HG03135 (cell line): Measurements from ENCODE around the gene PRKAA1.
A peak's percentile ranks its signal among the peaks of the same experiment; 100 is the strongest.
"Not testable (repeated sequence)": the region's sequence is repeated elsewhere in the genome, so short reads cannot be mapped to it uniquely, and the experiment has no call there.

ENCODE experiments used
- ATAC-seq: cut with Tn5 transposase; IDR thresholded peaks from one replicate; pipeline ENCODE4 v1.9.1; 2021; ENCODE audit warnings: mild to moderate bottlenecking, moderate library complexity; ENCODE audit not compliant: unreplicated experiment

Gene PRKAA1

GRCh38 chr5:40826489-40827187, 28.5 kb upstream of the PRKAA1 start:
- ATAC-seq, result no peak

DNA sequence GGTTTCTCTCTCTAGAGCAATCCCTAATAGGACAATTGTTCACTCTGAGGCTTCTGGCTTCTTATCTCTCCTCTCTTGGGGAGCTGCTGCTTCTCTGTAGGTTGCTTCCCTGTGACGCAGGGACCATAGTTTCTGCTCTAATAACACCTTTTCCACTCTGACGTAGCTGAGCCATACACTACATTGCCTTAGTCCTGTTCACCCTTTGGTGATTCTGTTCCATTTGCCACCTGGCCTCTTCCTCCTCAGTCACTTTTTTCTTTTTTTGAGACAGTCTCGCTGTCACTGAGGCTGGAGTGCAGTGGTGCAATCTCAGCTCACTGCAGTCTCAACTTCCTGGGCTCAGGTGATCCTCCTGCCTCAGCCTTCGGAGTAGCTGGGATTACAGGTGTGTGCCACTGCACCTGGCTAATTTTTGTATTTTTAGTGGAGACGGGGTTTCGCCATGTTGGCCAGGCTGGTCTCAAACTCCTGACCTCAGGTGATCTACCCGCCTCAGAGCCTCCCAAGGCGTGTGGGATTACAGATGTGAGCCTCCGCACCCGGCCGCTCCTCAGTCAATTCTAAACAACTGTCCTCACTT, 27.4 kb upstream of the PRKAA1 start:
- ATAC-seq, result not testable (repeated sequence)

DNA sequence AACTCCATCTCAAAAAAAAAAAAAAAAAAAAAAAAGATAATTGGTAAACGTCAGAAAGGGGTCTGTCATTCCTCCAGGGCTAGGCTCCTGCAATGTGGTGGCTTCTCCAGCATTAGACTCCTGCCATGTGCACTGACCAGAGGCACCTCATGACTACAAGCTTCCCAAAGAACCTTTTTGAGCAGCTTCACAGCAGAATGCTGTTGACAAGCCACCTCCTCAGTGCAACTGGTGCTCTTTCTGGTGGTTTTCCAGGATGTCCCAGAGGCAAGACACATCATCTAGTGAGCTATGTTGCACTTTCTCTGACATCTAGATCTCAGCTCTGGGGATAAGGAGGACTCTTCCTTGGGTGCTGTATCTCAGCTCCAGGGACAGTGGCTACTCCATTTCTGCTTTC, 25.3 kb upstream of the PRKAA1 start:
- ATAC-seq, result no peak

- ATAC-seq, result no peak
Observed at GRCh38 chr5:40813698-40814281, 15.6 kb upstream of the PRKAA1 start.

GRCh38 chr5:40812125-40812524, 14.0 kb upstream of the PRKAA1 start:
- ATAC-seq, result no peak

DNA sequence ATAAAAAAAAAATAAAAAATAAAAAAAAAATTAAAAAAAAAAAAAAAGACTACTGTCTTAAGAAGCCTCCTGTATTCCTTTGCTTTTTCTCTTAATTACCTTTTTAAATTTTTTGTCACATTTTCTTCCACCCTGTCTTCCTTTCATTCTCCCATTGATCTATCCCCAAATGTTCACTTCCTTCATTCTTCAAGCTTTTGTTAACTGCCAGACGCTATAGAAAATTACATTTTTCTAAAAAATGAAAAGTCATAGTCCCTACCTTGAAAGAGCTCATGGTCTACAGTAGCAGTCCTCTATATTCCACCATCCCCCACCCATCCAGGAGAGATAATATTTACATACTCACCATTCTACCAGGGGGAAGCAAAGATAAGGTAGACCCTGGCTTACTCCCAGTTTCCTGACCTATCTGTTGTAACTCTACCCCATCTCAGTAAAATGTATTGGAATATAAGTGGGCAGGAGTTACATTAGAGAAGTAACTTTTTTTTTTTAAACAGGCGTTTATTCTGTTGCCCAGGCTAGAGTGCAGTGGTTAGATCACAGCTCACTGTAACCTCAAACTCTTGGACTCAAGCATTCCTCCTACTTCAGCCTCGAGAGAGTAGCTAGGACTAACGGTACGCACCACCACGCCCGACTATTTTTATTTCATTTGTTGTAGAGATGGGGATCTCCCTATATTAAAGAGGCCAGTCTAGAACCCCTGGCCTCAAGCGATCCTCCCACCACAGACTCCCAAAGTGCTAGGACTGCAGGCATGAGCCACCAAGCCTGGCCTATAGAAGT, 3.8 kb upstream of the PRKAA1 start:
- ATAC-seq, result no peak

GRCh38 chr5:40799258-40799657, 1.1 kb upstream of the PRKAA1 start:
- ATAC-seq, result no peak

- peak; percentile 8 for ATAC-seq
Observed at GRCh38 chr5:40798801-40799210, 632 bp upstream of the PRKAA1 start.

DNA sequence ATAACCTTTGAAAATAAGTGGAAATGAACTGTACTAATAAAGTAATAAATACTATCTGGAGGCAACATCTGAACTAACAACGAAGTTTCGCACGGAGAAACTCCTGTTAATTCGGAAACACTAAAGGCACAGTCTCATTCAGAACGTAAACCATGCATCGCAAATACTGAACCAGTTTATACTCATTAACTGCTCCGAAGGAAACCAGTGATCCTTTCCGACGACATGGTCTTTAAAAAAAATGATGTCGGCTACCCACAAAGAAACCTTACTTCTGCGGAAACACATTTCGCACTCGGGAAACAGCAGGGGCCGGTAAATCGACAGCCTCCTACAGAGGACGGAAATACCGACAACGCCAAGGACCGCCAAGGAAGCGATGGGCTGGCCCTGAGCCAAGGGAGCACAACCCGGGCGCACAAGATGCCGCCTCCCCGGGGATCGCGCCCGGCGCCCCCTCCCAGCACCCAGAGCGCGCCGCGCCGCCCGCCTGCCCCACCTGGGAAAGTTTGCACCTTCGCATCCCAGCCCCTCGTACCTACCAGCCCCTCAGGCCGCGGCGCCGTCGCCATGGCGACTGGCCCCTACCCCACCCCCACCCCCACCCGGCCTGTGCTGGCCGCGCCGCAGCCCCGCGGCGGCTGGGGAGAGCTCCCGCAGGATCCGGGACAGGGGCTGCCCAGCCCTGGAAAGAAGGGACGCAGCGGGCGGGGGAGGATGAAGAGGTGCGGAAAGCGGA, 732 bp downstream of the PRKAA1 start:
- peak; percentile 35 for ATAC-seq

DNA sequence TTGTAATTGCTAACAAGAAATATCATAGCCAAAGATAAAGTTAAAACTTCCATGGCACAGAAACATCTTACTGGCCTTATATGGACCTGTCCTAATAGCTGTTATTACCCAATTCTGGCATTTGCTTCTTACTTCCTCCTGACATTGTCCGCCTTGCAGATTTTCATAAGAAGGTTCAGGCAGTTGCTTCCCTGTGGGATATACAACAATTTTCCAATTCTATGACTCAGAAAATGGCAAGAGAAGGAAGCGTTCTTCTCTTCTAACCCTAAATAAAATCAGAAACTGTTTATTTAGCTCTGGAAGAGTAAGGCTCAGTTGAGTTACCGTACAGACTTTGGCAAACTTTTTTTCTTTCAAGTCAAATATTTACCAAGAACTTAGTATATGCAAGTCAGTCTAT, 1.7 kb downstream of the PRKAA1 start:
- ATAC-seq, result no peak

GRCh38 chr5:40794877-40795276, 3.3 kb downstream of the PRKAA1 start:
- ATAC-seq, result not testable (repeated sequence)

DNA sequence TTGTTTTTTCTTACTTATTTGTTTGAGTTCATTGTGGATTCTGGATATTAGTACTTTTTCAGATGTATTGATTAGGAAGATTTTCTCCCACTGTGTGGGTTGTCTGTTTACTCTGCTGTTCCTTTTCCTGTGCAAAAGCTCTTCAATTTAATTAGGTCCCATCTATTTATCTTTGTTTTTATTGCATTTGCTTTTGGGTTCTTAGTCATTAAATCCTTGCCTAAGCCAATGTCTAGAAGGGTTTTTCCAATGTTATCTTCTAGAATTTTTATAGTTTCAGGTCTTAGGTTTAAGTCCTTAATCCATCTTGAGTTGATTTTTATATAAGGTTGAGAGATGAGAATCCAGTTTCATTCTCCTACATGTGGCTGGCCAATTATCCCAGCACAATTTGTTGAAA, 3.8 kb downstream of the PRKAA1 start:
- not testable (repeated sequence) for ATAC-seq

DNA sequence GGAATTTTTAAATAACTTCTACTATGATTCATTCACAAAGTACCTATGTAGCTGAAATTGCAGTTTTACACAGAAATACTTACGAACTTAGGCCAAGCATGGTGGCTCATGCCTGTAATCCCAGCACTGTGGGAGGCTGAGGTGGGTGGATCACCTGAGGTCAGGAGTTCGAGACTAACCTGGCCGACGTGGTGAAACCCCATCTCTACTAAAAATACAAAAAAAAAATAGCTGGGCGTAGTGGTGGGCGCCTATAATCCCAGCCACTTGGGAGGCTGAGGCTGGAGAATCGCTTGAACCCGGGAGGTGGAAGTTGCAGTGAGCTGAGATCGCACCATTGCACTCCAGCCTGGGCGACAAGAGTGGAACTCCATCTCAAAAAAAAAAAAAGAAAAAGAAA, 5.5 kb downstream of the PRKAA1 start:
- ATAC-seq, result not testable (repeated sequence)

- no peak for ATAC-seq
Observed at GRCh38 chr5:40791715-40792139, 6.4 kb downstream of the PRKAA1 start.

DNA sequence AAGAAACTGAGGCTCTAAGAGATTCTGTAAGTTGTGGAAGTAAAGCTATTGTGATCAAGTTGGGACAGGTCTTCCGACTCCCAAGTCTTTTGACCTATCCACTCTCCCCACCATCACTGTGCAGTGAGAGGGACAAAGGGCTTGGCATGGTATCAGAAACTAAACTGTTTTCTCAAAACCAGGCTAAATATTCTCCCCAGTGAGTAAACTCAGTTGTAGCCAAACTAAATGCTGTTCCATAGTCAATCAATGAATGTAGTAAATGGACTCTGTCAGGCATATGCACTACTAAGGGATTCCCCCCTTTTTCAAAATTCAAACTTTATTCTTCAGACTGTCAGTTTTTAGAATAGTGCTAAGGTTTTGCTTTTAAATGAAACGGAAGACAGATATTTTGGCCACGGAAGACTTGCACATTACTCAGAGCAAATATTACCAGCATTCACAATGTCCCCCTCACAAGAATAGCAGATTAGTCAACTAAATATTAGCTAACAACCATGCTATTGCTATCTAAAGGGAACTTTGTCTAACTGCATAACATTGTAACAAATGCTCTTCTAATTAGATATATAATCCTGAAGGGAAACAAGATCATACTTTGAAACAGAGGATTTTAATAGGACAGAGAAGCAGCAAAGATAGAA, 7.1 kb downstream of the PRKAA1 start:
- no peak for ATAC-seq

DNA sequence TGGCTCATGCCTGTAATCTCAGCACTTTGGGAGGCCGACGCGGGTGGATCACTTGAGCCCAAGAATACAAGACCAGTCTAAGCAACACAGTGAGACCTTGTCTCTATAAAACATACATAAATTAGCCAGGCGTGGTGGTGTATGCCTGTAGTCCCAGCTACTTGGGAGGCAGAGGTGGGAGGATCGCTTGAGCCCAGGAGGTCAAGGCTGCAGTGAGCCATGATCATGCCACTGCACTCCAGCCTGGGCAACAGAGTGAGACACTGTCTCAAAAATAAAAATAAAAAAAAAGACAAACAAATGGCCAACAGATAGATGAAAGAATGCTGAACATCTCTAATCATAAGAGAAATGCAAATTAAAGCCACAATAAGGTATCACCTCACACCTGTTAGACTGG, 9.2 kb downstream of the PRKAA1 start:
- ATAC-seq, result not testable (repeated sequence)

GRCh38 chr5:40787986-40788385, 10.2 kb downstream of the PRKAA1 start:
- ATAC-seq, result no peak

DNA sequence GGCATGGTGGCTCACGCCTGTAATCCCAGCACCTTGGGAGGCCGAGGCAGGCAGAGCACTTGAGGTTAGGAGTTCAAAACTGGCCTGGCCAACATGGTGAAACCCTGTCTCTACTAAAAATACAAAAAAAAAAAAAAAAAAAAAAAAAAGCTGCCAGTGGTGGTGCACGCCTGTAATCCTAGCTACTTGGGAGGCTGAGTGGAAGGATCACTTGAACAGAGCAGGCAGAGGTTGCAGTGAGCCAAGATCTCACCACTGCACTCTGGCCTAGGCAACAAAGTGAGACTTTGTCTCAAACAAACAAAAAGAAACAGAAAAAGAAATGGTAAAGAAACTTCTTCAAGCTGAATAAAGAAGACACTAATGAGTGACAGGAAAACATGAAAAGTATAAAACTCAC, 11.5 kb downstream of the PRKAA1 start:
- not testable (repeated sequence) for ATAC-seq

DNA sequence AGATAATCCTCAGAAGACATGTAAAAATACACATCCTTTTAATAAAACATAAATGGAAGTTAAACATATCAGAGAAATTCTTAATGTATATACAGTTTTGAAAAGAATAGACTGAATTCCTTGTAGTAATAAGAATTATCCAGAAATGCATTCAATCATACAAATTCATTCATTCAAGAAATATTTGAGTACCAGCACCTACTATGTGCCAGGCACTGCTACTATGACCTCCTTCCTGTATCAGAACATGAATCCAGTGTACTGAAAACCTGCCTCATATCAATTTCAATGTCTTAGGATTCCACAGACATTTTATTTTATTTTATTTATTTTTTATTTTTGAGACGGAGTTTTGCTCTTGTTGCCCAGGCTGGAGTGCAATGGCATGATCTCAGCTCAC, 13.3 kb downstream of the PRKAA1 start:
- no peak for ATAC-seq

- no peak for ATAC-seq
Observed at GRCh38 chr5:40784027-40784653, 14.0 kb downstream of the PRKAA1 start.
